ENCODE measurements around the gene PDE3B. TPM values are rescaled to one million over a fixed set of nuclear protein-coding genes. Genes with fewer than 3 reads are reported as not detected.
"Not testable (repeated sequence)": the region's sequence is repeated elsewhere in the genome, so short reads cannot be mapped to it uniquely, and the experiment has no call there.

PDE3B gene
- total and polyA plus RNA-seq, 2 of the 4 experiments (the other 2 are of a cell fraction): 0.21 to 1.3 TPM

DNA sequence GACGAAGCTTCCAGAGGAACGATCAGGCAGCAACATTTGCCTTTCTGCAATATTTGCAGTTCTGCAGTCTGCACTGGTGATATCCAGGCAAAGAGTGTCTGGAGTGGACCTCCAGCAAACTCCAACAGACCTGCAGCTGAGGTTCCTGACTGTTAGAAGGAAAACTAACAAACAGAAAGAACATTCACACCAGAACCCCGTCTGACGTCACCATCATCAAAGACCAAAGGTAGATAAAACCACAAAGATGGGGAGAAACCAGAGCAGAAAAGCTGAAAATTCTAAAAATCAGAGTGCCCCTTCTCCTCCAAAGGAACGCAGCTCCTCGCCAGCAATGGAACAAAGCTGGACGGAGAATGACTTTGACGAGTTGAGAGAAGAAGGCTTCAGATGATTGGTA lies 134.9 kb downstream of the PDE3B start:
- intact Hi-C loops (cut with micrococcal nuclease); H3K27me3 ChIP-seq (ENCODE audit: control insufficient read depth, insufficient read depth, low read length); H2BK15ac ChIP-seq (ENCODE audit: low read depth, low read length); H3K14ac ChIP-seq (replicated peaks; ENCODE audit: low read depth, low read length); H3K9me3 ChIP-seq (ENCODE audit: control insufficient read depth, insufficient read depth, low read length); DNase-seq; CTCF ChIA-PET; H3K56ac ChIP-seq (ENCODE audit: extremely low read depth, insufficient read depth, low read length); H4K20me1 ChIP-seq (ENCODE audit: insufficient read depth, low read length); H3K9ac ChIP-seq (ENCODE audit: low read depth, low read length); H3K4me2 ChIP-seq (ENCODE audit: low read depth, low read length); H3K4me1 ChIP-seq (ENCODE audit: control insufficient read depth, insufficient read depth, low read length); H2BK5ac ChIP-seq (ENCODE audit: low read depth, low read length, poor library complexity, severe bottlenecking); ATAC-seq (ENCODE audit: low read depth); H4K8ac ChIP-seq (ENCODE audit: low read depth in 2 of 2, low read length in 2 of 2); H2BK20ac ChIP-seq (ENCODE audit: low read depth, low read length); H2AK9ac ChIP-seq (replicated peaks; ENCODE audit: low read depth, low read length, poor library complexity); H2AFZ ChIP-seq (replicated peaks; ENCODE audit: low read length, poor library complexity); POLR2A ChIA-PET (ENCODE audit: unreplicated experiment); H3K27ac ChIP-seq (ENCODE audit: insufficient read depth, low read length); H3K4me3 ChIP-seq (ENCODE audit: insufficient read depth, low read depth, low read length); in situ Hi-C loops (cut with MboI; ENCODE audit: low sequenced_read_pairs); H3K79me1 ChIP-seq (ENCODE audit: low read depth in 1 of 2, low read length in 2 of 2); H3K4ac ChIP-seq (ENCODE audit: low read depth, low read length); dilution Hi-C loops (cut with HindIII; ENCODE audit: low sequenced_read_pairs, unreplicated experiment); BruUV-seq (replicated peaks); H2BK120ac ChIP-seq (ENCODE audit: low read depth, low read length); H3K23ac ChIP-seq (ENCODE audit: low read depth, low read length); H2AK5ac ChIP-seq (ENCODE audit: low read depth, low read length); H3K36me3 ChIP-seq (ENCODE audit: control insufficient read depth, insufficient read depth, low read length); H4K91ac ChIP-seq (ENCODE audit: insufficient read depth, low read depth, low read length); H4K5ac ChIP-seq (ENCODE audit: low read depth, low read length); H3K18ac ChIP-seq (ENCODE audit: low read depth, low read length); H3K9me1 ChIP-seq (ENCODE audit: insufficient read depth, low read length): not testable (repeated sequence)
- WGBS, 2 experiments (ENCODE audit: extremely low coverage in 2 of 2, insufficient read length in 1 of 2): no CpG with 5 or more reads among the region's 8 CpGs

All from IMR-90 (cell line).